PC-3 (cell line): ENCODE results near the gene ADAMTS17.

Experiments
- CTCF ChIP-seq: fragments of 300-600 bp; sonication (generic); conservative IDR thresholded peaks from 2 replicates; pipeline ENCODE4 v1.5.1; 2017; ENCODE audit warnings: antibody characterized with exemption, low read depth, mild to moderate bottlenecking, low read length
- EZH2phosphoT487 ChIP-seq: fragments of 300-600 bp; sonication (generic); IDR thresholded peaks from 2 replicates; pipeline ENCODE4 v1.6.1; 2018; ENCODE audit warnings: mild to moderate bottlenecking, antibody characterized with exemption, low read length, borderline replicate concordance

- TF ChIP-seq CTCF (no peak), EZH2phosphoT487 (no peak)
These were observed 411.1 kb downstream of the ADAMTS17 start for GRCh38 chr15:99930696-99931095.
